ENCODE data around the gene RPGR. TPM values are rescaled to one million over a fixed set of nuclear protein-coding genes. Genes with fewer than 3 reads are reported as not detected.

RPGR gene
- total RNA-seq, 1 donor from 2014 or later = 6.3 TPM

DNA sequence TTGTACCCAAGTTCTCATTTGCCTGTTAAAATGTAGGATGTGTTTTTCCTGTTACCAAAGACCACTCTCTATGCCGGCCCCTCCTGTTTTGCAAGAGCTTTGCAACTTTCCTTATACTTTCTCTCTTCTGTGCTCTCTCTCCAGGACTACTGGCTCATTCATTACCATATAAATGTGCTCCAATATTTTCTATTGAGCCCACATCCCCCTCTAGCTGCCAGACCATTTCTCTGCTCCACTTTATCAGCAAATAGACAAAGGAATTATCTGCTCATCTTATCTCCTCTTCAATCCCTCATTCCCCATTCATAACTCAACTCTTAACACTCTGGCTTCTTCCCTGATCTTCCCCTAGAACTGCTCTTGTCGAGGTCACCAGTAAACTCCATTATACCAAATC, 33.6 kb downstream of the RPGR start:
- H3K9me3 ChIP-seq (ENCODE audit: control insufficient read depth in 3 of 3, low read length in 3 of 3) = peaks cover 0 to 3% (median 0%) of the 10 kb centered on the region in 3 donors
- H3K36me3 ChIP-seq (ENCODE audit: control insufficient read depth in 3 of 3, insufficient read depth in 3 of 3, low read length in 3 of 3) = peaks cover 0 to 5% (median 2%) of the 10 kb centered on the region in 3 donors
- no peak overlapping the region for H3K9ac ChIP-seq (ENCODE audit: low read depth in 1 of 3, low read length in 3 of 3)
- peaks cover 0 to 5% (median 0%) of the 10 kb centered on the region in 3 donors for H3K27me3 ChIP-seq (ENCODE audit: control insufficient read depth in 3 of 3, insufficient read depth in 3 of 3, low read length in 3 of 3)
- H3K27ac ChIP-seq (ENCODE audit: low read depth, low read length) = no peak overlapping the region
- H3K4me1 ChIP-seq (ENCODE audit: control insufficient read depth in 3 of 3, insufficient read depth in 3 of 3, low read length in 3 of 3) = no peaks in the 10 kb centered on the region
- H3K4me3 ChIP-seq (ENCODE audit: low read length in 3 of 3) = no peak overlapping the region

DNA sequence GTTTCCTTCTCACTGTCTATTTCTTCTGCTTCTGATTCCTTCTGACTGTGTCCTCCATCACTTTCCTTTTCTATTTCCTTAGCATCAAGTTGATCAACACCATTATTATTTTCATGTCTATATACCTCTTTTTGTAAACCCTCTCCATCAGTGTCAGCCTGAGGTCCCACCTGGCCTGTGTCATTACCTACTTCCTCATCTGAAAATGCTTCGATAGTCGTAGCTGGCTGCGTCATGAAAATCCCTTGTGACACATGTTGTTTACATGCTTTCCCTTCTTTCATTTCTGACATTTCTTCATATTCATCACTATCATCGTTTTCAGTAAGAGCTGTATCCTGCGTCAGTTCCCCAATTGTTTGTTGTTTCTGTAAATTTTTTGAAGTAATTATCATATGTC, 39.6 kb downstream of the RPGR start:
- Histone ChIP-seq H3K9ac (ENCODE audit: low read depth in 1 of 3, low read length in 3 of 3) (no peak overlapping the region), H3K9me3 (ENCODE audit: control insufficient read depth in 3 of 3, low read length in 3 of 3) (peaks cover 0 to 3% (median 0%) of the 10 kb centered on the region in 3 donors), H3K27me3 (ENCODE audit: control insufficient read depth in 3 of 3, insufficient read depth in 3 of 3, low read length in 3 of 3) (no peaks in the 10 kb centered on the region), H3K27ac (ENCODE audit: low read depth, low read length) (no peak overlapping the region), H3K4me3 (ENCODE audit: low read length in 3 of 3) (no peak overlapping the region), H3K4me1 (ENCODE audit: control insufficient read depth in 3 of 3, insufficient read depth in 3 of 3, low read length in 3 of 3) (no peaks in the 10 kb centered on the region), H3K36me3 (ENCODE audit: control insufficient read depth in 3 of 3, insufficient read depth in 3 of 3, low read length in 3 of 3) (peaks cover 0 to 5% (median 2%) of the 10 kb centered on the region in 3 donors)

- Histone ChIP-seq H3K4me1 (ENCODE audit: control insufficient read depth in 3 of 3, insufficient read depth in 3 of 3, low read length in 3 of 3) (no peaks in the 10 kb centered on the region), H3K36me3 (ENCODE audit: control insufficient read depth in 3 of 3, insufficient read depth in 3 of 3, low read length in 3 of 3) (no peaks in the 10 kb centered on the region), H3K27ac (ENCODE audit: low read depth, low read length) (no peak overlapping the region), H3K4me3 (ENCODE audit: low read length in 3 of 3) (no peak overlapping the region), H3K9ac (ENCODE audit: low read depth in 1 of 3, low read length in 3 of 3) (no peak overlapping the region), H3K27me3 (ENCODE audit: control insufficient read depth in 3 of 3, insufficient read depth in 3 of 3, low read length in 3 of 3) (no peaks in the 10 kb centered on the region), H3K9me3 (ENCODE audit: control insufficient read depth in 3 of 3, low read length in 3 of 3) (no peaks in the 10 kb centered on the region)
These were observed 41.7 kb downstream of the RPGR start for GRCh38 chrX:38285649-38286048.

DNA sequence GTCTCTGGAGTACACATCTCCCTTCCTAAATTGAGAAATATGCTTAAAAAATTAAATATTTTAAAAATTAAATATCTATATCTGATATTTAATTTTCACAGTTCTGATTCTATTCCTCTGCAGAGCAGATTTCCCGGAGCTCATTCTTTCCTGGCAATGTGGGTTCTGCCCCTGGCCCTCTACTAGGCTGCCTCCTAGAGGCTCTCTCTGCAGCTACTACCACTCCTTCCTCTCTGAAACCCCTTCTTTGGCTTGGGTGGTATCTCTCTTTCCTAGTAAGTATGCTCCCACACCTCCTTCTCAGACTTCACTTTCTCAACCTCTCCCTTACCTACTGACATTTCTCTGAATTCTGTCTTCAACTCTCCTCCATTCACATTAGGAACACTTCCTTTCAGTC, 45.3 kb downstream of the RPGR start:
- no peak overlapping the region for H3K4me3 ChIP-seq (ENCODE audit: low read length in 3 of 3)
- no peaks in the 10 kb centered on the region for H3K9me3 ChIP-seq (ENCODE audit: control insufficient read depth in 3 of 3, low read length in 3 of 3)
- no peaks in the 10 kb centered on the region for H3K4me1 ChIP-seq (ENCODE audit: control insufficient read depth in 3 of 3, insufficient read depth in 3 of 3, low read length in 3 of 3)
- H3K27ac ChIP-seq (ENCODE audit: low read depth, low read length) = no peak overlapping the region
- no peak overlapping the region for H3K9ac ChIP-seq (ENCODE audit: low read depth in 1 of 3, low read length in 3 of 3)
- no peaks in the 10 kb centered on the region for H3K27me3 ChIP-seq (ENCODE audit: control insufficient read depth in 3 of 3, insufficient read depth in 3 of 3, low read length in 3 of 3)
- H3K36me3 ChIP-seq (ENCODE audit: control insufficient read depth in 3 of 3, insufficient read depth in 3 of 3, low read length in 3 of 3) = no peaks in the 10 kb centered on the region

DNA sequence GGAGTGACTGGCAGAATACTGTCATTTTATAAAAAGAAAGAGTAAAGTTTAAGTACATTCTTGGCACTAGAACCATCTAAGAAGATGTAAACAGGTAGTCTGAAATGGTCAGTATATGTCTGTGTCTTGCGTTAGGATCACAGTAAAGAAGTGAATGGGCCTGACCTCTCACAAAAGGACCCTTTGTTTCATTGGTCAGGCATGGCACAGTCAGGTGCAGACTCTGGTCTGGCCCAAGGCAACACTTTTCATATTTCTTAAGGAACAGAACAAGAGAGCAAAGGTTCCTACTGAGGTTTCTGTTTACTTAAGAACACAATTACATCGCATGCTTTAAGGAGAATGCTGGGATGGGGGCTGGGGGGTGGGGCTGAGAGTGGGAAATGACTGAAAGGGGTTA, 48.1 kb downstream of the RPGR start:
- Histone ChIP-seq H3K27ac (ENCODE audit: low read depth, low read length) (no peak overlapping the region), H3K9ac (ENCODE audit: low read depth in 1 of 3, low read length in 3 of 3) (no peak overlapping the region), H3K36me3 (ENCODE audit: control insufficient read depth in 3 of 3, insufficient read depth in 3 of 3, low read length in 3 of 3) (no peaks in the 10 kb centered on the region), H3K4me1 (ENCODE audit: control insufficient read depth in 3 of 3, insufficient read depth in 3 of 3, low read length in 3 of 3) (no peaks in the 10 kb centered on the region), H3K9me3 (ENCODE audit: control insufficient read depth in 3 of 3, low read length in 3 of 3) (no peaks in the 10 kb centered on the region), H3K4me3 (ENCODE audit: low read length in 3 of 3) (no peak overlapping the region), H3K27me3 (ENCODE audit: control insufficient read depth in 3 of 3, insufficient read depth in 3 of 3, low read length in 3 of 3) (no peaks in the 10 kb centered on the region)

DNA sequence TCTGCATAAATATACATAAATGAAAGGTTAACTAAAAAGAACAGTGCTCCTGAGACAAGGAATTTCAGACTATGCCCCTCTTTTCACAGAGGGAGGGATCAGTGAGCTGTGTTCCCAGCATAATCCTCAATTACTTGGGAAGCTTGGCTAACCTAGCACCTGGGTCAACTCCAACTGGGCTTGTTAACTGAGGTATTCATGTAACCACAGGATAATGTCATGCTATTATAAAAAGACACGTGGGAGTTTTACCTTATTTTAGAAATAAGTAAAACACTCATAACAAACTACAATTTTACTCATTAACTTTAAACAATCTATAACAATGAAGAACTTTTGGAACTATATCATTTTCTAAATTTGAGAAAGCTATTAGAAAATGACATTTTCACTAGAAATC, 48.6 kb downstream of the RPGR start:
- Histone ChIP-seq H3K36me3 (ENCODE audit: control insufficient read depth in 3 of 3, insufficient read depth in 3 of 3, low read length in 3 of 3) (no peaks in the 10 kb centered on the region), H3K9me3 (ENCODE audit: control insufficient read depth in 3 of 3, low read length in 3 of 3) (no peaks in the 10 kb centered on the region), H3K4me1 (ENCODE audit: control insufficient read depth in 3 of 3, insufficient read depth in 3 of 3, low read length in 3 of 3) (no peaks in the 10 kb centered on the region), H3K4me3 (ENCODE audit: low read length in 3 of 3) (no peak overlapping the region), H3K27ac (ENCODE audit: low read depth, low read length) (no peak overlapping the region), H3K9ac (ENCODE audit: low read depth in 1 of 3, low read length in 3 of 3) (no peak overlapping the region), H3K27me3 (ENCODE audit: control insufficient read depth in 3 of 3, insufficient read depth in 3 of 3, low read length in 3 of 3) (no peaks in the 10 kb centered on the region)

DNA sequence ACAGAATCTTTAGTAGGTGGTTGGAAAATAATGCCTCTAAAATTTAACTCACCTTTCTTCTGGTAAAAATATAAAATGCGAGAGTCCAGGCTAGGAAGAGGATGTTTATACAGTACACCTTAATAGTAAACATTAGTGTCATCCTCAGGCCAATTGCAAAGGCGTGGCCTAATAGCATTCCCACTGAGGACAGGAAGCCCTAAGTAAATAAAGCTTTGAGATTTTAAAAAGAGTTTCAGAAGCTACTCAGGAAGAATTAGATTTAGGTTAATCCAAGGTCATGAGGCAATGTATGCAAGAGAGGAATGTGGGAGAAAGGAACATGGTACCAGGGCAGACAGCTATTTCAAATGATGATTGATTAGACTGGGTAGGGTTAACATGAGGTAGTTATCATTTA, 49.5 kb downstream of the RPGR start:
- Histone ChIP-seq H3K4me1 (ENCODE audit: control insufficient read depth in 3 of 3, insufficient read depth in 3 of 3, low read length in 3 of 3) (no peaks in the 10 kb centered on the region), H3K36me3 (ENCODE audit: control insufficient read depth in 3 of 3, insufficient read depth in 3 of 3, low read length in 3 of 3) (no peaks in the 10 kb centered on the region), H3K4me3 (ENCODE audit: low read length in 3 of 3) (no peak overlapping the region), H3K27ac (ENCODE audit: low read depth, low read length) (no peak overlapping the region), H3K9me3 (ENCODE audit: control insufficient read depth in 3 of 3, low read length in 3 of 3) (no peaks in the 10 kb centered on the region), H3K9ac (ENCODE audit: low read depth in 1 of 3, low read length in 3 of 3) (no peak overlapping the region), H3K27me3 (ENCODE audit: control insufficient read depth in 3 of 3, insufficient read depth in 3 of 3, low read length in 3 of 3) (no peaks in the 10 kb centered on the region)

GRCh38 chrX:38277136-38277535, 50.2 kb downstream of the RPGR start:
- no peak overlapping the region for H3K4me3 ChIP-seq (ENCODE audit: low read length in 3 of 3)
- H3K9ac ChIP-seq (ENCODE audit: low read depth in 1 of 3, low read length in 3 of 3) = no peak overlapping the region
- H3K4me1 ChIP-seq (ENCODE audit: control insufficient read depth in 3 of 3, insufficient read depth in 3 of 3, low read length in 3 of 3) = no peaks in the 10 kb centered on the region
- H3K36me3 ChIP-seq (ENCODE audit: control insufficient read depth in 3 of 3, insufficient read depth in 3 of 3, low read length in 3 of 3) = no peaks in the 10 kb centered on the region
- no peaks in the 10 kb centered on the region for H3K27me3 ChIP-seq (ENCODE audit: control insufficient read depth in 3 of 3, insufficient read depth in 3 of 3, low read length in 3 of 3)
- no peaks in the 10 kb centered on the region for H3K9me3 ChIP-seq (ENCODE audit: control insufficient read depth in 3 of 3, low read length in 3 of 3)
- H3K27ac ChIP-seq (ENCODE audit: low read depth, low read length) = no peak overlapping the region

DNA sequence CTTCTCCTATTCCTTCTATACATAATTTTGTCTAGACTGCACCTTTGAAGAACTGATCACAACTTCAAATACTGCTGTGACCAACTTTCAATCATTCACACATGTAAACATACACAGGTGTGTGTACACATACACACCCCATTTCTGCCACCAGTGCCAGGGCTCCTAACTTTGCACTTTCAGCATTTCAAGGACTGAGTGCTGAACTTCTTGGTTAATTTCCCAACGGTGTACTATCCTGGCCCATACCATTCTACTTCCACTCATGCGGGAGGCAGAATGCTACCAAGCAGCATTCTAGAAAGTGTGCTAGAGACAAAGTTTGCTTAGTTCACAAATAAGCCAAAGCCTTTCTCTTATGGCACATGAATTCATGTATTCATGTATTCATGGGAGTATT, 51.2 kb downstream of the RPGR start:
- Histone ChIP-seq H3K36me3 (ENCODE audit: control insufficient read depth in 3 of 3, insufficient read depth in 3 of 3, low read length in 3 of 3) (no peaks in the 10 kb centered on the region), H3K9me3 (ENCODE audit: control insufficient read depth in 3 of 3, low read length in 3 of 3) (no peaks in the 10 kb centered on the region), H3K4me1 (ENCODE audit: control insufficient read depth in 3 of 3, insufficient read depth in 3 of 3, low read length in 3 of 3) (no peaks in the 10 kb centered on the region), H3K9ac (ENCODE audit: low read depth in 1 of 3, low read length in 3 of 3) (no peak overlapping the region), H3K27me3 (ENCODE audit: control insufficient read depth in 3 of 3, insufficient read depth in 3 of 3, low read length in 3 of 3) (no peaks in the 10 kb centered on the region), H3K27ac (ENCODE audit: low read depth, low read length) (no peak overlapping the region), H3K4me3 (ENCODE audit: low read length in 3 of 3) (no peak overlapping the region)

GRCh38 chrX:38275615-38276014, 51.7 kb downstream of the RPGR start:
- no peaks in the 10 kb centered on the region for H3K27me3 ChIP-seq (ENCODE audit: control insufficient read depth in 3 of 3, insufficient read depth in 3 of 3, low read length in 3 of 3)
- H3K9me3 ChIP-seq (ENCODE audit: control insufficient read depth in 3 of 3, low read length in 3 of 3) = no peaks in the 10 kb centered on the region
- no peak overlapping the region for H3K9ac ChIP-seq (ENCODE audit: low read depth in 1 of 3, low read length in 3 of 3)
- no peak overlapping the region for H3K27ac ChIP-seq (ENCODE audit: low read depth, low read length)
- H3K36me3 ChIP-seq (ENCODE audit: control insufficient read depth in 3 of 3, insufficient read depth in 3 of 3, low read length in 3 of 3) = no peaks in the 10 kb centered on the region
- H3K4me3 ChIP-seq (ENCODE audit: low read length in 3 of 3) = no peak overlapping the region
- H3K4me1 ChIP-seq (ENCODE audit: control insufficient read depth in 3 of 3, insufficient read depth in 3 of 3, low read length in 3 of 3) = no peaks in the 10 kb centered on the region

GRCh38 chrX:38273453-38273852, 53.9 kb downstream of the RPGR start:
- Histone ChIP-seq H3K4me3 (ENCODE audit: low read length in 3 of 3) (no peak overlapping the region), H3K9ac (ENCODE audit: low read depth in 1 of 3, low read length in 3 of 3) (no peak overlapping the region), H3K36me3 (ENCODE audit: control insufficient read depth in 3 of 3, insufficient read depth in 3 of 3, low read length in 3 of 3) (no peaks in the 10 kb centered on the region), H3K27me3 (ENCODE audit: control insufficient read depth in 3 of 3, insufficient read depth in 3 of 3, low read length in 3 of 3) (no peaks in the 10 kb centered on the region), H3K4me1 (ENCODE audit: control insufficient read depth in 3 of 3, insufficient read depth in 3 of 3, low read length in 3 of 3) (no peaks in the 10 kb centered on the region), H3K27ac (ENCODE audit: low read depth, low read length) (no peak overlapping the region), H3K9me3 (ENCODE audit: control insufficient read depth in 3 of 3, low read length in 3 of 3) (no peaks in the 10 kb centered on the region)
